GM21447 (cell line): ENCODE data around the gene ZYX.
"Not testable (repeated sequence)": the region's sequence is repeated elsewhere in the genome, so short reads cannot be mapped to it uniquely, and the experiment has no call there.

Source experiments
- ATAC-seq: cut with Tn5 transposase; IDR thresholded peaks from one replicate; pipeline ENCODE4 v1.9.1; 2021; ENCODE audit not compliant: unreplicated experiment

ZYX gene

GRCh38 chr7:143384661-143385631, 3.8 kb downstream of the ZYX start:
- no peak for ATAC-seq

DNA sequence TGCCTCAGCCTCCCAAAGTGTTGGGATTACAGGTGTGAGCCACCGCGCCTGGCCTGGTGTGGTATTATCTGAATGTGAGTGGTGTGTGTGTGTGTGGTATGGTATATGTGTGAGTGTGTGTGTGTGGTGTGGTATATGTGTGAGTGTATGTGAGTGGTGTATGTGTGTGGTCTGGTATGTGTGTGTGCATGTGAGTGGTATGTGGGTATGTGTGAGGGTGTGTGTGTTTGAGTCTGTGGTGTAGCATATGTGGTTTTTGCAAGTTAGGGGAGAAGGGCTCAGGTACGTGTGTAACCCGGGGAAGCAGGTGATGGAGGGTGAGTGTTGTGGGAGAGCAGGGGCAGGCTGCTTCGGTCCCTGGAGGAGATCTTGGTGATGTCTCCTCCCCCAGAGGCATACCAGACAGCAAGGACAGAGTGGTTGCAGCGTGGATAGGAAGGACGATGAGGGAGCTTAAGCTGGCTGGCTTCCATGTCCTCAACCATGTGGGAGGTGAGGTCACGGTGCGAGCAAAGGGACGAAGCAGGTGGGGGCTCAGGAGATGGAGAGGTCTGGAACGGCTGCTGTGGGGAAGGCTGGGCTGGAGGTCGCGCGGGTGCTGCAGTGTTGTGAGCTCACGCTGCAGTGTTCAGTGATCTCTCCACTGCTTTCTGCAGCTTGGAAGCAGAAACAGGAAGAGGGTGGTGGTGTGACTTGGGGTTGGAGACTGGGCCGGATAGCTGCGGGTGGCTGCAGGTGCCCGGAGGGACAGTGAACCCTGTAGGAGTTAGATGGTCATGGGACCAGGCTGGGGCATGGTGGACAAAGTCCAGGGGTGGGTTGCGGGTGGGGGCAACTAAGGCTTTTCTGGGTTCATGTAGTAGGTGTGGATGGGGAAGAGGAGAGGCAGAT, 5.0 kb downstream of the ZYX start:
- ATAC-seq: peak; percentile 50

DNA sequence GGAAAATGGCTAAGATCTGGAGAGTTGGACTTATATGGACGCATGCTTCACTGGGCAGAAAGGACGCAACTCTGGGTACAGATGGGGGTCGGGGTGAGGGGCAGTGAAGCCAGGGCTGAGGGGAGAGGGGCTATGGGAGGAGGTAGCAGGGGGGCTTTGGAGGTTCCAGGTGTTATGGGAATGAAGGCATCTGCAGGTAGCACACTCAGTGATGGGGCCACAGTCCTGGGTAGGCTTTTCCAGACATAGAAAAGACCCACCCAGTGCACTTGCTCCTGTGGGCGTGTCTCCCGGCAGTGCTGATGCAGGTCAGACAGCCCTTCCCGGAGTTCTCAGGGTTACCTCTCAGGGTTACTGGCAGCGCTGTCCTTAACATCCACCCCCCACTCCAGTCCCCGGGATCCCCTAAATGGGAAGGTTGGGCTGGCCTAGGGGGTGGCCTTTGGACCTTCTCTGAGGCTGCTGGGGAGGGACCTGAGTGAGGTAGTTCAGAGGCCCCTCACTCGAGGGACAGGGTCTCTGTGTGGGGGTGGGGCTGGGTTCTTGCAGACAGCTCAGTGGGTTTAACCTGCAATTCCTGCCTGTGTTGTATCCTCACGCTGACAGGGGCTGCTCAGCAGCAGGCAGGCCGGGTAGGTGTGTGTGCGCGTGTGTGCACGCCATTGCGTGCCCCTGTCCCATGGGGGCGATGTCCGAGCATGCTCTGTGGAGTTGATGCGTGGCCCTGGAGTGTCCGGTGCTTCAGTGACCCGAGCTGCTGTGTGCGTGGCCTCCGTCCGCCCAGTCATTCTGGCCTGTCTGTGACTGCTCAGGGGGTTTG, 6.2 kb downstream of the ZYX start:
- ATAC-seq: no peak

- no peak for ATAC-seq
Observed at GRCh38 chr7:143388051-143388450, 6.9 kb downstream of the ZYX start.

GRCh38 chr7:143388491-143389101, 7.5 kb downstream of the ZYX start:
- no peak for ATAC-seq

GRCh38 chr7:143389316-143390103, 8.4 kb downstream of the ZYX start:
- ATAC-seq: no peak

- no peak for ATAC-seq
Observed at GRCh38 chr7:143390104-143390772, 9.1 kb downstream of the ZYX start.

- ATAC-seq: no peak
Observed at GRCh38 chr7:143390773-143391317, 9.7 kb downstream of the ZYX start.

DNA sequence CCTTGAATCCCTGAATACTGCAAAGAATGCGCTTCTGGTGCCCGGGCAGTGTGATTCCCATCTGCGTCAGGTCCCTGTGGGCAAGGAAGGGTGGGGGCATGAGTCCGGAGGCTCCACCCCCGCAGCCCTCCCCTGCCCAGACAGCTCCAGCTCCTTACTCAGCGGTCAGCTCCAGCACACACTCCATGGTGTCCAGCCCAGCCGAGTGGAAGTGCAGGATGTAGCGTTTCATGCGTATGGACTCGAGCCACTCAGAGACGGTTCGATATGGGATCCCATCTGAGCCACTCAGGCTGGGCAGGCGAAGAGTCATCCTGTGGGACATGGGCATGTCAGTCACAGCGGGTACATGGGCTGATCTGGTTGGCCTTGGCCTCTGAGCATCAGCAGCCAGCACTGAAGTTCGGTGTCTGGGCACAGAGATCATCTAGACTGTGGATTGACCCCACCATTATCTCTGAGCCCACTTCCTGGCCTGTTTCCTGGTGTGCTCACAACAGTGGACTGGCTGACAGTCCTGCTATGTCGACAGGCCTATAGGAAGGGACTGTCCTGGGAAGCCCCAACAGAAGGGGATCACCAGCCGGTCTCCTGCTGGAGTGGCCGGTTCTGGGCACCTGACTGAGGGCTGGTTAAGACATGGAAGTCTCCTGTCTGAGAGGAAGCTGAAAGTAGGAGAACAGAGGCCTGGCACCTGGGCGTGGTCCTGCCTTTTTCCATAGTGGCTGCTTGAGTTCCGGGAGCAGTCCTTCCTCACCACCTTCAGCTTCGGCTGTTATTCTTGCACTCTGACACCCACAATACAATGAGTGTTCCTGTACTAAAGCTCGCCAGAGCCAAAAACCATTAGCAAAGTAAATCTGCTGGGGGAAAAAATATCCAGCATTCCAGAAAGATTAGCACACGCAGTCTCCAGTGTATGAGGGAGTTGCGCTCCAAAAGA, 10.6 kb downstream of the ZYX start:
- ATAC-seq: no peak

GRCh38 chr7:143392427-143392826, 11.3 kb downstream of the ZYX start:
- not testable (repeated sequence) for ATAC-seq

DNA sequence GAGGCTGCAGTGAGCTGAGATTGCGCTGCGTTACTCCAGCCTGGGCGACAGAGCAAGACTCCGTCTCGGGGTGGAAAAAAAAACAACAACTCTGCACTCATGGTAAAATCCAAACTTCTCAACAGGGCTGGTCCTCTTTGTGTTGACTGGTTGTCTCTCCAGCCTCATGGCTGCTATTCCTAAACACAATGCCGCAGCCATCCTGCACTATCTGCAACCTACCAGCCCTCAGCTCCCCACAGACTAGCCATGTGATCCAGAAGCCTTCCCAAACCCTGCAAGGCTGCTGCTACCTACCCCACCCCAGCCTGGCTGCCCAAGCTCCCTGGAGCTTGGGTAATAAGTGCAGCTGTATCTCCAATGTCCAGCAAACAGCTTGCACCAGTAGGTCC, 11.7 kb downstream of the ZYX start:
- ATAC-seq: no peak

DNA sequence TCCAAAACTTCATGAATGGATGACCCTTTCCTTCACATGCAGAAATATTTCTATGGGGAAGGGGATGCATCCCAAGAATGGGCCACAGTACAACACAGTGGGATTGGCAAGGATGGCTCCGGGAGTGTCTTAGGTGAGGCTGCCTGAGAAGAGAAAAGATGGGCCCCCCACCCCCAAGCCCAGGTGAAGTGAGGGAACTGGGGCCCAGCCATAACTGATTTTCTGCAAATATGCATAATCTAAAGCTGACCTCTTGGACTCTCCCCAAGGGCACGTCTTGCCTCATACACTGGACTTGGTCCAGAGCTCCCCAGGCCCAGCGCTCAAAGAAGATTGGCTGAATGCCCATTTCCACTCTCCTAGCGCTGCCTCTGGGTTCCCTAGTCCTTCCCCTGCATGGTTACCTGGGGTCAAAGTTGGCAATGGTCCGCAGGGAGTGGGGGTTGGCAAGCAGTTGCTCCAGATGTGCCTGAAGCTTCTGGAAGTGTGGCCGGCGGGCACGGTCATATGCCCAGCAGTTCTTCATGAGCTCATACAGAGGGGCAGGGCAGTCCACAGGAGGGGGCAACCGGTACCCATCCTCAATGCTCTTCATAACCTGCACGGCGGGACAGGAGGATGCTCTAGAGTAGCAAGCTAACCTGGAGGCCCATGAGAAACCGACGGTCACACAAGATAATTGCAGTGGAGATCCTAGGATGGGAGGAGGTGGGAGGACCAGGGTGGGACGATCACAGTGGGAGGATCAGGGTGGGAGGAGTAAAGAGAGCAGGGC, 12.3 kb downstream of the ZYX start:
- ATAC-seq: no peak

GRCh38 chr7:143394068-143394467, 12.9 kb downstream of the ZYX start:
- ATAC-seq: no peak

- no peak for ATAC-seq
Observed at GRCh38 chr7:143394777-143395176, 13.6 kb downstream of the ZYX start.

DNA sequence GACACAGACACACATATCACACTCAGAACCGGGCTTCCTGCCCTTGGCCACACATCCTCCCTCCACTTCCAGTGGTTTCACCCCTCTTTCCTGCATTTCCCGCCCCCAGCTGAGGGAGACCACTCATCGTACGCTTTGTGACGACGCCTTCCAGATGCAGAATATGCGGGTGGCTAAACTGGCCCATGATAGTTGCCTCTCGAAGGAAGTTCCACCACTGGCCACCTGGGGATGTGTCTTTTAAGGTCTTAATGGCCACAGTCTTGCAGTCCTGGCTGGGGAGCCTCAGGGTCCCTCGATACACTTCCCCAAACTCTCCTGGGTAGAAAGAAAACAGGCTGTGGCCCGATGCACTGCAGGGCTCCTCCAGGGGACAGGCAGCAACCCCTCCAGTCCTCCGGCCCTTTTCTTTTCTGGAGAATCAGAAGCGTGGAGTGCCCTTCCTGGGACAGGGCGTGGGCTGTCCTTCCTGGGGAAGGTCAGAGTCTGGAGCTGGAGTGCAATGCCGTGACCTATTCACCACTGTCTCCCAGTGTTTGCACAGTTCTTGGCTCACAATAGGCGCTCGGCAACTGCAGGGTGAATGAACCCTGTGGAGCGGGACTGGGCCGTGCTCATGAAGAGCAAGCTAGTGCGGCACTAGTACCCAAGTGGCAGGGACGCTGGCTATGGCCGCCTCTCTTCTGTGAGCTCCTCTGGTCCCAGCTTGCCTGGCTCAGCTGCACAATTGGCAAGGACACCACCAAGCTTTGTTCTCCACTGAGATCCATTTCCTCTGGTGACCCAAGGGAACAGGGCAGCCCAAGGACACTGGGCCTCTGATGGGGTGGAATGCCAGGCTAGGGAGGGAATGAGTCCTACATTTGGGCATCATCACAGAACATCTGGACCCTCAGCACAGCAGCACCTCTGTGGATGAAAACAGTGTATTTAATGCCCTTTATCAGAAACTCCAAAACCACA, 14.3 kb downstream of the ZYX start:
- no peak for ATAC-seq

- no peak for ATAC-seq
Observed at GRCh38 chr7:143396182-143396581, 15.0 kb downstream of the ZYX start.
